Measurements from ENCODE around the gene NAGA.

DNA sequence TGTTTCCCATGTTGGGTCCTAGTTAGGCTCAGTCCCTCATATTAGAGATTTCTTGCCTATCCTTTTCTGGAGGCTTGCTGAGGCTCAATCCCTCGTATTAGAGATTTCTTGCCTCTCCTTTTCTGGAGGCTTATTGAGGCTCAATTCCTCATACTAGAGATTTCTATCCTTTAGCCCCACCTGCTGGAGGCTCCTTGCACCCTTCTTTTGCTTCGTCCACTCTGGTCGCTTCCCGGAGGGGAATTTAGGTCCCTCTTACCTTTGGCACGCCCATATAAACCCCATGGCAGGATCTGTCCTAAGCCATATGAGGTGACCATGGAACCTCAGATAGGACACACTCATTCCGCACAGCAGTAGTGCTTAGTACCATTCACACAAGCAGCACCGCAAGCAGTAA is 44.1 kb upstream of the NAGA start:
- TF ChIP-seq, protein P1, sequence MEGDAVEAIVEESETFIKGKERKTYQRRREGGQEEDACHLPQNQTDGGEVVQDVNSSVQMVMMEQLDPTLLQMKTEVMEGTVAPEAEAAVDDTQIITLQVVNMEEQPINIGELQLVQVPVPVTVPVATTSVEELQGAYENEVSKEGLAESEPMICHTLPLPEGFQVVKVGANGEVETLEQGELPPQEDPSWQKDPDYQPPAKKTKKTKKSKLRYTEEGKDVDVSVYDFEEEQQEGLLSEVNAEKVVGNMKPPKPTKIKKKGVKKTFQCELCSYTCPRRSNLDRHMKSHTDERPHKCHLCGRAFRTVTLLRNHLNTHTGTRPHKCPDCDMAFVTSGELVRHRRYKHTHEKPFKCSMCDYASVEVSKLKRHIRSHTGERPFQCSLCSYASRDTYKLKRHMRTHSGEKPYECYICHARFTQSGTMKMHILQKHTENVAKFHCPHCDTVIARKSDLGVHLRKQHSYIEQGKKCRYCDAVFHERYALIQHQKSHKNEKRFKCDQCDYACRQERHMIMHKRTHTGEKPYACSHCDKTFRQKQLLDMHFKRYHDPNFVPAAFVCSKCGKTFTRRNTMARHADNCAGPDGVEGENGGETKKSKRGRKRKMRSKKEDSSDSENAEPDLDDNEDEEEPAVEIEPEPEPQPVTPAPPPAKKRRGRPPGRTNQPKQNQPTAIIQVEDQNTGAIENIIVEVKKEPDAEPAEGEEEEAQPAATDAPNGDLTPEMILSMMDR (IDR thresholded peaks at IDR 0.05; ENCODE audit: insufficient read depth, low read depth, low read length), result peak; percentile 18
- no peak for TF ChIP-seq EZH2 (IDR thresholded peaks at IDR 0.05; ENCODE audit: insufficient read depth, low read length)

Data from astrocyte (in vitro differentiated cells and primary cell).